ENCODE data around the gene SERPINB7. TPM values are rescaled to one million over a fixed set of nuclear protein-coding genes. Genes with fewer than 3 reads are reported as not detected.
"Not testable (repeated sequence)": the region's sequence is repeated elsewhere in the genome, so short reads cannot be mapped to it uniquely, and the experiment has no call there.

Gene SERPINB7
- total RNA-seq, 3 donors from 2014 or later, result not detected

GRCh38 chr18:63758615-63759240, 16.5 kb upstream of the SERPINB7 start:
- H3K4me1 ChIP-seq (ENCODE audit: low read depth), result no peaks in the 10 kb centered on the region
- H3K4me3 ChIP-seq, result no peak overlapping the region
- no peak for DNase-seq
- no peak for TF ChIP-seq CTCF (IDR thresholded peaks at IDR 0.05)
- no peak for ATAC-seq
- intact Hi-C loops (cut with DNase I, micrococcal nuclease), result no loop called here
- H3K9me3 ChIP-seq, result peaks cover 13% of the 10 kb centered on the region
- no peaks in the 10 kb centered on the region for H3K36me3 ChIP-seq (ENCODE audit: low read depth)

GRCh38 chr18:63759786-63760185, 15.4 kb upstream of the SERPINB7 start:
- H3K9me3 ChIP-seq, result peaks cover 13% of the 10 kb centered on the region
- intact Hi-C loops (cut with DNase I, micrococcal nuclease); H3K4me3 ChIP-seq; H3K36me3 ChIP-seq (ENCODE audit: low read depth); H3K4me1 ChIP-seq (ENCODE audit: low read depth); ATAC-seq; DNase-seq: not testable (repeated sequence)

GRCh38 chr18:63762518-63762917, 12.7 kb upstream of the SERPINB7 start:
- ATAC-seq, result no peak
- intact Hi-C loops (cut with DNase I, micrococcal nuclease), result no loop called here
- no peak for TF ChIP-seq CTCF (IDR thresholded peaks at IDR 0.05)

GRCh38 chr18:63763831-63764600, 11.2 kb upstream of the SERPINB7 start:
- no peaks in the 10 kb centered on the region for H3K4me1 ChIP-seq (ENCODE audit: low read depth)
- H3K36me3 ChIP-seq (ENCODE audit: low read depth), result no peaks in the 10 kb centered on the region
- no peak for ATAC-seq
- intact Hi-C loops (cut with DNase I, micrococcal nuclease), result no loop called here
- no peak overlapping the region for H3K4me3 ChIP-seq
- DNase-seq, result no peak
- H3K9me3 ChIP-seq, result peaks cover 13% of the 10 kb centered on the region
- no peak for TF ChIP-seq CTCF (IDR thresholded peaks at IDR 0.05)

More at GRCh38 chr18:63762518-63762917, 12.7 kb upstream of the SERPINB7 start:
- Histone ChIP-seq H3K4me3 (no peak overlapping the region), H3K4me1 (ENCODE audit: low read depth) (no peaks in the 10 kb centered on the region), H3K9me3 (peaks cover 13% of the 10 kb centered on the region), H3K36me3 (ENCODE audit: low read depth) (no peaks in the 10 kb centered on the region)
- no peak for DNase-seq

- Histone ChIP-seq H3K9me3 (no peaks in the 10 kb centered on the region), H3K4me1 (ENCODE audit: low read depth) (no peaks in the 10 kb centered on the region), H3K4me3 (no peak overlapping the region), H3K36me3 (ENCODE audit: low read depth) (no peaks in the 10 kb centered on the region)
- no peak for DNase-seq
- no peak for ATAC-seq
- intact Hi-C loops (cut with DNase I, micrococcal nuclease), result no loop called here
- no peak for TF ChIP-seq CTCF (IDR thresholded peaks at IDR 0.05)
These were observed 9.4 kb upstream of the SERPINB7 start for GRCh38 chr18:63765837-63766236.

GRCh38 chr18:63773551-63773950, 1.7 kb upstream of the SERPINB7 start:
- DNase-seq, result no peak
- intact Hi-C loops (cut with DNase I, micrococcal nuclease), result no loop called here
- H3K36me3 ChIP-seq (ENCODE audit: low read depth), result no peaks in the 10 kb centered on the region
- no peak for ATAC-seq
- TF ChIP-seq CTCF (IDR thresholded peaks at IDR 0.05), result no peak
- no peak overlapping the region for H3K4me3 ChIP-seq
- H3K4me1 ChIP-seq (ENCODE audit: low read depth), result no peaks in the 10 kb centered on the region
- H3K9me3 ChIP-seq, result no peaks in the 10 kb centered on the region

All from mucosa of descending colon (tissue), 3 donors.